Loucy (cell line): ENCODE data around the gene DNM3.

Experiments
- H2AFZ ChIP-seq: fragments of 200-600 bp; sonication (generic); 2 replicates; pipeline ENCODE4 v1.6.0; 2016; ENCODE audit warnings: antibody characterized with exemption, mild to moderate bottlenecking, low read length, moderate library complexity
- H3F3A ChIP-seq: fragments of 200-600 bp; 2 replicates; pipeline ENCODE4 v1.6.0; 2016; ENCODE audit warnings: antibody characterized with exemption, low read depth, mild to moderate bottlenecking
- H3K27me3 ChIP-seq: fragments of 200-600 bp; sonication (generic); 2 replicates; pipeline ENCODE4 v1.6.1; 2014; ENCODE audit warnings: low read length, mild to moderate bottlenecking; ENCODE audit not compliant: insufficient read depth, poor library complexity, severe bottlenecking
- H3K36me3 ChIP-seq: fragments of 200-600 bp; sonication (generic); 2 replicates; pipeline ENCODE4 v1.6.1; 2016; ENCODE audit warnings: low read length; ENCODE audit not compliant: insufficient read depth
- H3K4me1 ChIP-seq: fragments of 200-600 bp; sonication (generic); 2 replicates; pipeline ENCODE4 v1.5.1; 2014; ENCODE audit warnings: low read length, mild to moderate bottlenecking; ENCODE audit not compliant: insufficient read depth, poor library complexity, severe bottlenecking
- H3K4me2 ChIP-seq: fragments of 200-600 bp; sonication (generic); 2 replicates; pipeline ENCODE4 v1.6.0; 2014; ENCODE audit warnings: antibody characterized with exemption, low read length, low read depth, mild to moderate bottlenecking; ENCODE audit not compliant: poor library complexity, severe bottlenecking
- H3K4me3 ChIP-seq: fragments of 200-600 bp; sonication (generic); 2 replicates; pipeline ENCODE4 v1.5.1; 2014; ENCODE audit warnings: low read length, mild to moderate bottlenecking, mixed read lengths; ENCODE audit not compliant: poor library complexity, severe bottlenecking
- H3K79me2 ChIP-seq: fragments of 200-600 bp; sonication (generic); 2 replicates; pipeline ENCODE4 v1.6.1; 2014; ENCODE audit warnings: low read length; ENCODE audit not compliant: insufficient read depth
- H3K9ac ChIP-seq: fragments of 200-600 bp; sonication (generic); 2 replicates; pipeline ENCODE4 v1.6.0; 2014; ENCODE audit warnings: mild to moderate bottlenecking, low read depth, low read length, moderate library complexity; ENCODE audit not compliant: poor library complexity, severe bottlenecking
- H3K9me2 ChIP-seq: fragments of 200-600 bp; sonication (generic); replicated peaks from 2 replicates; pipeline ENCODE4 v1.6.1; 2016; ENCODE audit warnings: low read depth, low read length, mixed read lengths
- H3K9me3 ChIP-seq: fragments of 200-600 bp; sonication (generic); 2 replicates; pipeline ENCODE4 v1.6.1; 2014; ENCODE audit warnings: mild to moderate bottlenecking, antibody characterized with exemption, low read length, low read depth; ENCODE audit not compliant: insufficient read depth
- H4K20me1 ChIP-seq: fragments of 200-600 bp; sonication (generic); 2 replicates; pipeline ENCODE4 v1.6.0; 2014; ENCODE audit warnings: antibody characterized with exemption, low read length, mild to moderate bottlenecking; ENCODE audit not compliant: insufficient read depth, poor library complexity, severe bottlenecking
- CTCF ChIP-seq: fragments of 200-600 bp; sonication (generic); conservative IDR thresholded peaks from 2 replicates; pipeline ENCODE4 v1.5.1; 2014; ENCODE audit warnings: mild to moderate bottlenecking, antibody characterized with exemption, low read length
- EZH2phosphoT487 ChIP-seq: fragments of 200-600 bp; IDR thresholded peaks from 2 replicates; pipeline ENCODE4 v1.6.1; 2018; ENCODE audit warnings: antibody characterized with exemption, mild to moderate bottlenecking, moderate library complexity, borderline replicate concordance

DNM3 gene

GRCh38 chr1:171855381-171855780 lies 14.1 kb downstream of the DNM3 start:
- H3K4me2 ChIP-seq: no peak overlapping the region
- no peaks in the 10 kb centered on the region for H3K79me2 ChIP-seq
- H3K4me3 ChIP-seq: no peak overlapping the region
- TF ChIP-seq CTCF: no peak
- H3K9me3 ChIP-seq: no peaks in the 10 kb centered on the region
- no peaks in the 10 kb centered on the region for H4K20me1 ChIP-seq
- H3K36me3 ChIP-seq: no peaks in the 10 kb centered on the region
- no peaks in the 10 kb centered on the region for H3K27me3 ChIP-seq
- H3K9ac ChIP-seq: no peak overlapping the region
- no peaks in the 10 kb centered on the region for H3F3A ChIP-seq
- H2AFZ ChIP-seq: no peak overlapping the region
- H3K9me2 ChIP-seq: no peaks in the 10 kb centered on the region
- no peaks in the 10 kb centered on the region for H3K4me1 ChIP-seq

- TF ChIP-seq EZH2phosphoT487 (no peak), CTCF (no peak)
- H3K79me2 ChIP-seq: no peaks in the 10 kb centered on the region
- H2AFZ ChIP-seq: no peak overlapping the region
- no peaks in the 10 kb centered on the region for H3K4me1 ChIP-seq
- no peaks in the 10 kb centered on the region for H3K27me3 ChIP-seq
- H3K9me2 ChIP-seq: no peaks in the 10 kb centered on the region
- no peak overlapping the region for H3K4me2 ChIP-seq
- H3K9ac ChIP-seq: no peak overlapping the region
- no peaks in the 10 kb centered on the region for H3K9me3 ChIP-seq
- no peaks in the 10 kb centered on the region for H3F3A ChIP-seq
- no peaks in the 10 kb centered on the region for H3K36me3 ChIP-seq
- no peaks in the 10 kb centered on the region for H4K20me1 ChIP-seq
- H3K4me3 ChIP-seq: no peak overlapping the region
Observed at GRCh38 chr1:171858696-171859095, 17.4 kb downstream of the DNM3 start.

- Histone ChIP-seq H3K27me3 (no peaks in the 10 kb centered on the region), H3K4me3 (no peak overlapping the region), H3K36me3 (no peaks in the 10 kb centered on the region), H4K20me1 (no peaks in the 10 kb centered on the region), H3F3A (no peaks in the 10 kb centered on the region), H3K79me2 (no peaks in the 10 kb centered on the region), H3K9me3 (no peaks in the 10 kb centered on the region), H3K4me2 (no peak overlapping the region), H3K4me1 (no peaks in the 10 kb centered on the region), H3K9me2 (no peaks in the 10 kb centered on the region), H2AFZ (no peak overlapping the region), H3K9ac (no peak overlapping the region)
- TF ChIP-seq EZH2phosphoT487 (no peak), CTCF (no peak)
Observed at GRCh38 chr1:171860696-171861095, 19.4 kb downstream of the DNM3 start.
